Esophagus squamous epithelium (tissue), 5 donors: Measurements from ENCODE around the gene MKRN2OS. TPM values are rescaled to one million over a fixed set of nuclear protein-coding genes. Genes with fewer than 3 reads are reported as not detected.

Experiments
- DNase-seq: peaks from one replicate; lab custom pipeline; 2025; lab: John Stamatoyannopoulos, UW
- H3K27ac ChIP-seq, 4 donors: fragments of 200-600 bp; sonication (generic); one replicate each; pipeline ENCODE4 v1.5.1; 2016 to 2019; ENCODE audit warnings: mild to moderate bottlenecking in 1 of 4
- H3K27me3 ChIP-seq, 4 donors: fragments of 200-600 bp; sonication (generic); 1 replicate in 3 of 4; 2 replicates in 1 of 4; pipeline versions ENCODE4 v1.5.1 to v1.6.0; 2017 to 2021; ENCODE audit warnings: antibody characterized with exemption in 1 of 4
- H3K36me3 ChIP-seq, 3 donors: fragments of 200-600 bp; sonication (generic); one replicate each; pipeline ENCODE4 v1.5.1; 2016 to 2019
- H3K4me1 ChIP-seq, 3 donors: fragments of 200-600 bp; sonication (generic); one replicate each; pipeline ENCODE4 v1.5.1; 2017 to 2019
- H3K4me3 ChIP-seq, 4 donors: fragments of 200-600 bp; sonication (generic); 1 replicate in 3 of 4; 2 replicates in 1 of 4; pipeline ENCODE4 v1.5.1; 2016 to 2019; ENCODE audit warnings: mild to moderate bottlenecking in 2 of 4, moderate library complexity in 1 of 4
- H3K9me3 ChIP-seq, 3 donors: fragments of 200-600 bp; sonication (generic); one replicate each; pipeline ENCODE4 v1.5.1; 2016 to 2019
- POLR2A ChIP-seq, 4 donors: fragments of 450-650 bp; IDR thresholded peaks; one replicate each; pipeline ENCODE4 v1.6.1; 2017; ENCODE audit warnings: antibody characterized with exemption in 4 of 4, mild to moderate bottlenecking in 4 of 4, moderate library complexity in 3 of 4
- WGBS, 2 donors: methylation state at CpG; one replicate each; pipeline ENCODE4 v1.1.5; 2018; 5-methylcytosine and 5-hydroxymethylcytosine counted together
- intact Hi-C: fragments of 100-400 bp; cut with DNase I; formaldehyde crosslinking; loops from one replicate; pipeline ENCODE4 v1.15.0; 2022
- total RNA-seq, 4 donors: library from RNA; depleted of rRNA; stranded (reverse); fragments of >200 nt; gene quantifications; one replicate each; pipeline ENCODE4 v1.1.0, GENCODE V29; 2016
- TF ChIP-seq, protein P1 (sequence below), 6 experiments: fragments of 450-650 bp in 4 of 6; fragments of 200-600 bp in 2 of 6; sonication (generic) in 2 of 6; IDR thresholded peaks; one replicate each; pipeline ENCODE4 v1.5.1; 2016 to 2019; ENCODE audit warnings: antibody characterized with exemption in 6 of 6, mild to moderate bottlenecking in 4 of 6, moderate library complexity in 4 of 6
- donor health status: DM: yes; HTN: yes; CAD: no.

Gene MKRN2OS
- total RNA-seq: 1 to 10 TPM in 3 of 4 donors, under 1 TPM in 1; 0.97 to 7.6 (median 2.5) TPM

- peak in 1 of 4 donors; percentile 20 for TF ChIP-seq POLR2A (IDR thresholded peaks at IDR 0.05)
- TF ChIP-seq, protein P1, sequence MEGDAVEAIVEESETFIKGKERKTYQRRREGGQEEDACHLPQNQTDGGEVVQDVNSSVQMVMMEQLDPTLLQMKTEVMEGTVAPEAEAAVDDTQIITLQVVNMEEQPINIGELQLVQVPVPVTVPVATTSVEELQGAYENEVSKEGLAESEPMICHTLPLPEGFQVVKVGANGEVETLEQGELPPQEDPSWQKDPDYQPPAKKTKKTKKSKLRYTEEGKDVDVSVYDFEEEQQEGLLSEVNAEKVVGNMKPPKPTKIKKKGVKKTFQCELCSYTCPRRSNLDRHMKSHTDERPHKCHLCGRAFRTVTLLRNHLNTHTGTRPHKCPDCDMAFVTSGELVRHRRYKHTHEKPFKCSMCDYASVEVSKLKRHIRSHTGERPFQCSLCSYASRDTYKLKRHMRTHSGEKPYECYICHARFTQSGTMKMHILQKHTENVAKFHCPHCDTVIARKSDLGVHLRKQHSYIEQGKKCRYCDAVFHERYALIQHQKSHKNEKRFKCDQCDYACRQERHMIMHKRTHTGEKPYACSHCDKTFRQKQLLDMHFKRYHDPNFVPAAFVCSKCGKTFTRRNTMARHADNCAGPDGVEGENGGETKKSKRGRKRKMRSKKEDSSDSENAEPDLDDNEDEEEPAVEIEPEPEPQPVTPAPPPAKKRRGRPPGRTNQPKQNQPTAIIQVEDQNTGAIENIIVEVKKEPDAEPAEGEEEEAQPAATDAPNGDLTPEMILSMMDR (IDR thresholded peaks at IDR 0.05): peak in 1 of 6 experiments; percentile 18
- no peak for DNase-seq
- 31 to 48% methylated on average over 4 of the region's 4 CpGs for WGBS, 2 donors
- H3K9me3 ChIP-seq: no peaks in the 10 kb centered on the region
- peaks cover 0 to 1% (median 0%) of the 10 kb centered on the region in 4 donors for H3K27me3 ChIP-seq
- H3K4me1 ChIP-seq: peaks cover 0 to 24% (median 0%) of the 10 kb centered on the region in 3 donors
- H3K4me3 ChIP-seq: peak within 1 kb of the TSS; percentile 33 to 57 (median 44)
- intact Hi-C loops: no loop called here
- peak within 1 kb of the TSS; percentile 24 to 76 (median 63) for H3K27ac ChIP-seq
- peaks cover 0 to 13% (median 1%) of the 10 kb centered on the region in 3 donors for H3K36me3 ChIP-seq
Measured at GRCh38 chr3:12545473-12545791, at the start of gene MKRN2OS. MKRN2OS (minus strand) TSS chr3:12545499; CDS start chr3:12545464, 35 bp downstream.

- Histone ChIP-seq H3K27ac (no peak overlapping the region), H3K27me3 (no peaks in the 10 kb centered on the region), H3K4me3 (no peak overlapping the region), H3K9me3 (no peaks in the 10 kb centered on the region), H3K36me3 (peaks cover 14 to 99% (median 41%) of the 10 kb centered on the region in 3 donors), H3K4me1 (no peaks in the 10 kb centered on the region)
- TF ChIP-seq POLR2A (IDR thresholded peaks at IDR 0.05): no peak
- TF ChIP-seq, protein P1 (IDR thresholded peaks at IDR 0.05): no peak
- DNase-seq: no peak
- WGBS, 2 donors: 67 to 91% methylated on average over 1 to 2 of the region's 3 CpGs
- intact Hi-C loops: no loop called here
Measured at GRCh38 chr3:12593473-12593872, 48.2 kb upstream of the MKRN2OS start.

GRCh38 chr3:12591997-12592715 is 46.9 kb upstream of the MKRN2OS start:
- Histone ChIP-seq H3K4me1 (no peaks in the 10 kb centered on the region), H3K9me3 (no peaks in the 10 kb centered on the region), H3K4me3 (no peak overlapping the region), H3K27me3 (no peaks in the 10 kb centered on the region), H3K36me3 (peaks cover 7 to 99% (median 41%) of the 10 kb centered on the region in 3 donors), H3K27ac (no peak overlapping the region)
- no peak for DNase-seq
- TF ChIP-seq POLR2A (IDR thresholded peaks at IDR 0.05): no peak
- TF ChIP-seq, protein P1 (IDR thresholded peaks at IDR 0.05): no peak
- intact Hi-C loops: no loop called here
- WGBS, 2 donors: 72 to 78% methylated on average over 3 to 4 of the region's 4 CpGs

DNA sequence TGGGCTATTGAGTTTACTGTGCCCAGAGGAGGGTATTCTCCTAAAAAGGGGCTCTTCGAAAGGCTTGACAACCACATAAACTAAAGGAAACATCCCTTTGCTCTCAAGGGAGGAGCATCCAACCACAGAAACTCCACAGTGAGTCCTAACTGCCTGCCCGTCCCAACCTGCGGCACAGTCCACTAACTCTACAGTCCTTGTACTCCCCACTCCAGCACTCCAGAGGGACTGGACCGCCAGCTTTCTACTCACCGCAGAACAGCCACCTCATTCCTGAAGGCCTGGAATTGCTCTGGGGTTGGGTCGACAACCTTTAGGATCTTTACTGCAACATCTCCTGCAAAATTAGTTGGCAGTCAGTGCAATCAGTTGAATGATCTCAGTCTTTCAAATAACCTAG is 46.2 kb upstream of the MKRN2OS start:
- Histone ChIP-seq H3K4me3 (no peak overlapping the region), H3K4me1 (no peaks in the 10 kb centered on the region), H3K36me3 (peaks cover 7 to 99% (median 41%) of the 10 kb centered on the region in 3 donors), H3K27ac (no peak overlapping the region), H3K9me3 (no peaks in the 10 kb centered on the region), H3K27me3 (no peaks in the 10 kb centered on the region)
- TF ChIP-seq, protein P1 (IDR thresholded peaks at IDR 0.05): no peak
- no peak for TF ChIP-seq POLR2A (IDR thresholded peaks at IDR 0.05)
- 90 to 94% methylated on average over 6 of the region's 6 CpGs for WGBS, 2 donors
- intact Hi-C loops: no loop called here
- no peak for DNase-seq

- Histone ChIP-seq H3K27me3 (no peaks in the 10 kb centered on the region), H3K27ac (no peak overlapping the region), H3K36me3 (peaks cover 7 to 99% (median 38%) of the 10 kb centered on the region in 3 donors), H3K9me3 (no peaks in the 10 kb centered on the region), H3K4me1 (no peaks in the 10 kb centered on the region), H3K4me3 (no peak overlapping the region)
- 67 to 93% methylated on average over 3 to 4 of the region's 4 CpGs for WGBS, 2 donors
- intact Hi-C loops: no loop called here
- DNase-seq: no peak
- no peak for TF ChIP-seq POLR2A (IDR thresholded peaks at IDR 0.05)
Measured at GRCh38 chr3:12590096-12590495, 44.8 kb upstream of the MKRN2OS start.
